HepG2 (cell line): Measurements from ENCODE around the gene NOTCH3.

Experiments
- CEBPB ChIP-seq: IDR thresholded peaks from 2 replicates; pipeline ENCODE4 v1.6.1; 2011; ENCODE audit warnings: low read depth, low read length, improper control_type of control experiment, borderline replicate concordance
- CHD4 ChIP-seq: fragments of 200-600 bp; sonication (generic); IDR thresholded peaks from 2 replicates; pipeline ENCODE4 v1.7.0; 2017; ENCODE audit warnings: mild to moderate bottlenecking, low read length, borderline replicate concordance
- CTCF ChIP-seq: sonication (generic); formaldehyde crosslinking; IDR thresholded peaks from 2 replicates; pipeline ENCODE4 v1.5.0; 2020; ENCODE audit warnings: mild to moderate bottlenecking, missing genetic modification reagents, moderate library complexity
- ELF4 ChIP-seq: sonication (generic); formaldehyde crosslinking; IDR thresholded peaks from 2 replicates; pipeline ENCODE4 v1.5.0; 2020; ENCODE audit warnings: missing genetic modification reagents, mild to moderate bottlenecking, moderate library complexity, borderline replicate concordance
- PATZ1 ChIP-seq: sonication (generic); formaldehyde crosslinking; IDR thresholded peaks from 2 replicates; pipeline ENCODE4 v1.4.0; 2020; ENCODE audit warnings: missing genetic modification reagents
- POLR2AphosphoS5 ChIP-seq: IDR thresholded peaks from 2 replicates; pipeline ENCODE4 v1.6.1; 2012; ENCODE audit warnings: low read depth, low read length
- TAF1 ChIP-seq: sonication (generic); formaldehyde crosslinking; IDR thresholded peaks from 2 replicates; pipeline ENCODE4 v1.4.0; 2020; ENCODE audit warnings: missing genetic modification reagents
- ZBTB10 ChIP-seq: sonication (generic); formaldehyde crosslinking; IDR thresholded peaks from 2 replicates; pipeline ENCODE4 v1.4.0; 2020; ENCODE audit warnings: missing genetic modification reagents, borderline replicate concordance
- ZNF672 ChIP-seq: sonication (generic); formaldehyde crosslinking; IDR thresholded peaks from 2 replicates; pipeline ENCODE4 v1.8.1; 2022; ENCODE audit warnings: missing genetic modification reagents

- TF ChIP-seq CEBPB (no peak), ELF4 (CRISPR knock-in tag) (no peak), CHD4 (no peak), PATZ1 (CRISPR knock-in tag) (no peak), ZBTB10 (CRISPR knock-in tag) (no peak), CTCF (CRISPR knock-in tag) (no peak), TAF1 (no peak), POLR2AphosphoS5 (no peak), ZNF672 (no peak)
Observed at GRCh38 chr19:15138427-15138826, 62.4 kb downstream of the NOTCH3 start.
